SW 1271 (cell line): ENCODE data around the gene GSTA1.
"Not testable (repeated sequence)": the region's sequence is repeated elsewhere in the genome, so short reads cannot be mapped to it uniquely, and the experiment has no call there.

Experiments used
- DNase-seq, 2 experiments: peaks; one replicate each; lab custom pipeline; 2025; lab: John Stamatoyannopoulos, UW

The GSTA1 gene

DNA sequence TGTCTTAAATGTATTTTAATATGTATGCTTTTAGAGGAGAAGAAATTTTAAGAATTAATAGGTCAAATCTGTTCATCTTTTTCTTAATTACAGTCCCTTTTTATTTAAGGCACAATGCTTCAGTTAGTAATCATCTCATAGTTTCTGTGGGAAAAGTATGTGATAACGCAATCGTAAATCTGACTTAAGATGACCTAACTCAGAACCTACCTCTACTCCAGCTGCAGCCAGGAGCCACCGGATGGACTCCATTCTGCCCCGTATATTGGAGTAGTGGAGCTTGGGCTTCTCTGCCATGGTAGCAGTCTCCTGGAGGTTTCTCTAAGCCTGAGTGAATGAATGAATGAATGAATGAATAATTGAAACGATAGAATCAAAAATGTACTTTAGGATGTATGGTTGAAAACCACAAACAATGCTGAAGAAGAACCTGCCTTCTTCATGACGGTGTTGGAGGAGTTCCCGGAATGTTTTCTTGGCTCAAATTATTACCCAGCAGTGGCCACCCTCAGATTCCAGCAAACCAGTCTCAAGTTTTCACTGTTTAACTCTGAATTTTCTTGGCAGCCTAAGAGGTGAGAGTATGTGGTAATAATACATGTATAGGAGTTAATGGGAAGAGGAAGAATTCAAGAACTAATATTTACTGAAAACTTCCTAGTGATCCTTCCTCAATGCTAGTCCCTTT lies 45.8 kb downstream of the GSTA1 start:
- not testable (repeated sequence) for DNase-seq

DNA sequence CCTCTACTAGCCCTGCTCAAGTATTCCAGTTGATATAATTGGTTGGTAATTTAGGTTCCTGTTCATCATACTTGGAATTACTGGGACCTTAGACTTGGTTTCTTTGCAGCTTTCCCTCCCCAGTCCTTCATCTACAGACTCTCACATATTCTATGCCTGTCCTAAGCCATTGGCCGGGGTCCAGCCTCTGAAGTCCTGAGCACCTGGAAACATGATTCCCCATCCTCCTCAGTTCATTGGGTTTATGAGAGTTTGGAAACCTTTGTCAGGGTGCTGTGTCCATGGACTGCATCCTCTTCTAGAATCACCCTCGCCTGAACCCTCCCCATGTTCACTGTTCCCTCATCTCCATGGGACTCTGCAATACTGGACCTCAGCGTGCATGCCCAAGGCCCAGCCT lies 49.2 kb downstream of the GSTA1 start:
- DNase-seq = no peak

DNA sequence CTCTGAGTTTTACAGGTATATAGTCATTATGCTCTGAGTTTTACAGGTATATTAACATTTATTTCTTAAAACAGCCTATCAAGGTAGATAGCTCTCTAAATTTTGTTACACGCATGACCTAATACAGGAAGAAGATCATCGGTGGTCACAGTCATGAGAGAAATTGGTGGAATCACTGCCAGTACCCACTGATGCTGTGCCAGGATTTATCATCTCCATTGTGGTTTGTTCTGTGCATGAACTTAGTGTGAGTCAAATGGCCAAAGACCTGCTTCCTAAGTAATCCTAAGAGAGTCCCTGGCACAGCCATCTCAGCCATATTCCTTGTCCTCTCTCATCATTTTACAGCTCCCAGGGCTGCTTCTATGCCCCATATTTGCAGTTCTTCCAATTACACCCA lies 50.5 kb downstream of the GSTA1 start:
- not testable (repeated sequence) for DNase-seq

DNA sequence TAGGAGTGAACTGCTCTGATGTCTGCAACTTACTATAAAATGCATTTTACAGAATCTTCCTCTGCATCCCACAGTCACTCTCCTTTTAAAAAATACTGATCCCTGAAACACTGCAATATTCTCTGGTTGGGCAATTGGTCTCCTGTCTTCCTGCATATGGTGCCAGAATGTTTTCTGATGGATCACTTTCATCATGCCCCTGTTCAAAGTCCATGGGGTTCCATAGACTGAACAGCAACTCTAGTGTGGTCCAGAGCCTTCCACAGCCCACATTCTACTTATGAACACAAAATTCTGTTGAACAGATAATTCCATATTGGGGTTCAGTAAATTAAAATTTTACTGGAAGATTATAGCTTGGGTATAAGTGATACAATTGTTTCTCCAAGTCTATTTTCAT lies 51.3 kb downstream of the GSTA1 start:
- DNase-seq = no peak

DNA sequence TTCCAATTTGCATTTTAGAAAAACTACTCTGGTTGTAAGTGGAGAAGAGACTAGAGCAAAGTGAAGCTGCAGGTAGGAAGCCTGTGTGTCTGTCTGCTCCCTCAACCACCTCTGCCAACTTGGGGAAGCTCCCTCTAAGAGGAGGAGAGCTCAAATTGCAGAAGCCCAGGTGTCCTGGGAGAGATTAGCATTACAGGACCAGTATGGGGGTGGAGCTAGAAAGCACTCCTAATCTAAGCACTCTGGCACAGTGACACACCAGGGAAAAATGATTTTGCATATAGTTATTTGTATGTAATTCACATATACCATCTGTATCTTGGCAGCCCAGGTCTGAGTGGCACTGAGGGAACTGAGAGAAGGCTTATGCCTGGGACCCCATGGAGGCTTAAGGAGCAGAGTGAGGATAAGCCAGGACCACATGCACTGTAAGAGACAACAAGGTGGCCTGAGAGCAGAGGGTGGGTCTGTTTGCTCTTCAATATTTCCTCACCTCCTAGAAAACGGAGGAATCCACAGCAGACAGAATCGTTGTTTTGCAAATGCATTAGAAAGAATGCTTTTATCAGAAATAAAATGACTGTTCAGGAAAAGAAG lies 54.0 kb downstream of the GSTA1 start:
- no peak for DNase-seq

DNA sequence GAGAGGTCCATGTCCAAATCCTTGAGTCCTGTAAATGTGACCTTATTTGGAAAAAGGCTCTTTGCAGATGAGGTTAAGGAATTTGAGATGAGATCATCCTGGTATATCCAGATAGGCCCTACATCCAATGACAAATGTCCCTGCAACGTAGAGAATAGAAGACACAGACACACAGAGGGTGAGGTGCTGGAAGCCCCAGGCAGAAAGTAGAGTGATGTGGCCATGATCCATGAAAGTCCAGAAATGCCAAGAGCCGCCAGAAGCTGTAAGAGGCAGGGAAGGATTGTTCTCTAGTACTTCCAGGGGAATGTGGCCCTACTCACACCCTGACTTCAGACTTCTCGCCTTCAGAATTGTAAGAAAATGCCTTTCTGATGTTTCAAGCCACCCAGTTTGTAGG lies 56.3 kb downstream of the GSTA1 start:
- not testable (repeated sequence) for DNase-seq

DNA sequence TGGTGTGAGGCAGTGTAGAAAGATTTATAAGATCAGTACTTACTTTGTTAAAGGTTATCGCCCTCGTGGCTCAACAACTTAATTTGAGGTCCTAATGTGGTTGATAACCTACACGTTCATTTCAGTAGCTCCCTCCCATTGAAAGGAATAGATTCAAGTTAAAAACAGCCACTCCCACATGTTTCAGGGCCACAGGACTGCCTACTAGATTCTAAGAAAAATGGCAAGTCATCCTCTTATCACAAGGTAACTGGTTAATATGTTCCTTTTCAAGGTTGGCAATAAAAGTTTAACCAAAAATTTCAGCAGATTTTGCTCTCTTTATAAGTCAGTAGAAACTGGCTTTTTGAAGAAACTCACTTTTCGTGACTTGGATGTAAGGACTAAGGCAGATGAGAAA lies 57.4 kb downstream of the GSTA1 start:
- no peak for DNase-seq

DNA sequence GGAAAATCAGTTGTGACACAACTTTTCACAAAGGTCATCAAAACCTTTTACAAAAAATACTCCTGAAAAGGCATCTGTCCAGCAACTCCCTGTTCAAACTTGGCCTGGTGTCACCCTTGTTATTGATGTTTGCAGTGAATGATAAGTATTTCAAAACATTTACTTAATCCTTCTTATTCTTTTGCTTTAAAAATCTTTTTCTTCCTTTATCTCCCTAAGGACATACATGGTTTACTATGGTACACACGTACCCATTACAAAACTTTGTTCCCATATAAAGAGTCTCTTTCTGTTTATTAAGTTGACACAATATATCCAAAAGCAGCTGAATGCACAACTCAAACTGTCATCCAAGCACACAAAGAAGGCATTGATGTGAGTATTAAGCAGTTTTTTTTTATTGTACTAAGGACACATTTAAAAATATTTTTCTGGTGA lies 57.8 kb downstream of the GSTA1 start:
- no peak for DNase-seq

DNA sequence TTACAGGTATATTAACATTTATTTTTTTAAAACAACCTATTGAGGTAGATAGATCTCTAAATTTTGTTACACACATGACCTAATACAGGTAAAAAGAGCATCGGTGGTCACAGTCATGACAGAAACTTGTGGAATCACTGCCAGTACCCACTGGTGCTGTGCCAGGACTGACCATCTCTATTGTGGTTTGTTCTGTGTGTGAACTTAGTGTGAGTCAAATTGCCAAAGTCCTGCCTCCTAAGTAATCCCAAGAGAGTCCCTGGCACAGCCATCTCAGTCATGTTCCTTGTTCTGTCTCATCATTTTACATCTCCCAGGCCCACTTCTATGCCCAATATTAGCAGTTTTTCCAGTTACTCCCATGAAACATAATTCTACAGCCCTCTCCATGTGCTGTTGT lies 61.7 kb downstream of the GSTA1 start:
- no peak for DNase-seq
